Skin epidermis (tissue), 12 donors: Measurements from ENCODE around the gene GOLGA6C.
"Not testable (repeated sequence)": the region's sequence is repeated elsewhere in the genome, so short reads cannot be mapped to it uniquely, and the experiment has no call there.

Experiments used
- H3K27ac ChIP-seq, 21 experiments: fragments of 200-600 bp; sonication (generic) in 11 of 21; one replicate each; pipeline ENCODE4 v1.5.0; 2020; ENCODE audit warnings: mild to moderate bottlenecking in 3 of 21, inconsistent platforms in 2 of 21, moderate library complexity in 2 of 21
- H3K4me3 ChIP-seq, 7 experiments: fragments of 200-600 bp; sonication (generic) in 2 of 7; one replicate each; pipeline ENCODE4 v1.5.0; 2020; ENCODE audit warnings: inconsistent platforms in 2 of 7, mild to moderate bottlenecking in 2 of 7, moderate library complexity in 1 of 7

Gene GOLGA6C

GRCh38 chr15:75245741-75246140 is 12.4 kb upstream of the GOLGA6C start:
- H3K27ac ChIP-seq, result not testable (repeated sequence)

GRCh38 chr15:75248991-75249390 is 9.1 kb upstream of the GOLGA6C start:
- not testable (repeated sequence) for H3K4me3 ChIP-seq, H3K27ac ChIP-seq

More at GRCh38 chr15:75245741-75246140, 12.4 kb upstream of the GOLGA6C start:
- not testable (repeated sequence) for H3K4me3 ChIP-seq

DNA sequence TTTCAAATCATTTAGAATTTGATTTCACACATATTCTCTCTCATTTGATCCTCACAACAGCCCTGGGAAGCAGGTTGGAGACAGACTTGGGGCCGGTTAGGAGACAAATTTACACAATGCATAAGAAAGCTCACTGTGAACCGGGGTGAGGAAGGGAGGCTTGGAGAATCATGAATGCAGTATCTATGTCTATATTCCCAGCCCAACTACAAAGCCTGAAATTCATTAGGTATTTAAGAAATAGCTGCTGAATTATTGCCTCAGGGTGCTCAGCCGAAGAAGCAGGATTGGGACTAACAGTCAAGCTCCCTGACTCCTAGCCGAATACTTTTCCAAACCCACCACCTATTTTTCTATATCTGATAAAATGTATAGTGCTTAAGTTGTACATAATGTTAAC is 8.4 kb upstream of the GOLGA6C start:
- Histone ChIP-seq H3K27ac (no peak overlapping the region), H3K4me3 (no peak overlapping the region)

DNA sequence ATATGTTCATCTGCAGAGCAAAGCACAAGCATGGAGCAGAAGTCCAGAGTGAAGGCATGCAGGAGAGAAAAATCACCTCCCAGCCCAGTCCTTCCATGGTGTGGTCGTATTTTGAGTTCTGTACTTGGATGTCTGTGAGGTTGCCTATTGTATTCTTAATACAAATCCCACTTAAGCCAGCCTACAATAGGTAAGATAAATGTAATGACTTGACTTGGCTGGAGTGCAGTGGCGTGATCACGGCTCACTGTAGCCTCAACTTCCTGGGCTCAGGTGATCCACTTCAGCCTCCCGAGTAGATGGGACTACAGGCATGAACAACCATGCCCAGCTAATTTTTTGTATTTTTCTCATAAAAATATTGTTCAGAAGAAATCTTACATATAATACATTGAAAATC is 6.8 kb upstream of the GOLGA6C start:
- H3K4me3 ChIP-seq, H3K27ac ChIP-seq: not testable (repeated sequence)

GRCh38 chr15:75252285-75252684 is 5.8 kb upstream of the GOLGA6C start:
- not testable (repeated sequence) for H3K27ac ChIP-seq, H3K4me3 ChIP-seq

DNA sequence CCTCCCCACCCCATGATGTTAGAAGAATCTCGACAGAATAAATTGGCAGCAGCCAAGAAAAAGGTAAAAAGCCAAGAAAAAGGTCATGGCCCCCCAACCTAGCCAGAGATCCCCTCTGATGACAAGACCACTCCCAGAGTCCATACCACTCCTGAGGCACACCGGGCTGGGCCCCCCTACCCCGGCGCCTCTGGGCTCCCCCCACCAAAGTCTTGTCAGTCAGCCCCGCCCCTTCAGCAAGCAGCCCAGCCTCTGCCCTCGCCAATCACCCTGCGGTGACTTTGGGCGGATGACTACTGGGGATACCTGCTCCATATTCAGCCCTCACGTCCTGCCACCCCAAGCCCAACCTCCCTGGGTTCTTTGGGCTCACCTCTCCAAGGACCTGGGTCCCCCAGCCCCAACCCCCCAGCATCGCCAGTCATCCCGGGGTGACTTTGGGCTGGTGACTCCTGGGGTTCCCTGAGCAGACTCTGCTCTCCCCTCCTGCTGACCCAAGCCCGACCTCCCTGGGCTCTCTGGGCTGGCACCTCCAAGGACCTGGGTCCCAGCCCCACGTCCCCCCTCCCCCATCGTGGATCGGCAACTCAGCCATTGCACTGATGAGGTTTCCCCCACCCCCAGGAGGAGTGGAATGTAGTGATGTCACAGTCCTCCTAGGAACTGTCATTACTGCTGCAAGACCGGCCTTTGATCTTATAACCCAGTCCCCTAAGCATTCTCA is 648 bp downstream of the GOLGA6C start:
- not testable (repeated sequence) for H3K4me3 ChIP-seq, H3K27ac ChIP-seq

DNA sequence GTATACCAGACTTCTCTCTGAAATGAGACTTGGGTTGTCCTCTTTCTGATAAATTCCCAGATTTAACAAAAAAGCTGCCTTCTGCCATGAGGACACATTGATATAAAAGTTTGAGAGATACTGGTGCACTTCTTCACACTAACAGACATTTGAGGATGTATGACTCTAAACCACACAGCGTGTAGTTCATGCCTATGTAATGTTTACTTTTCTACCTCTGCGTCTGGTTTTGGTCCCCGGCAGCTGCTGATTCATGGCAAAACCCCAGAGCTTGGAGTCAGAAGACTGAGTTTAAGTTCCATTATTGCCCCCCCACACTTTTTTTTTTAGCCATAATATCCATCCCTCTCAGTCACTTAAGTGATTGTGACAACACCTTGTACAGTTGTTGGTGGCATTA is 1.7 kb downstream of the GOLGA6C start:
- not testable (repeated sequence) for H3K27ac ChIP-seq, H3K4me3 ChIP-seq

DNA sequence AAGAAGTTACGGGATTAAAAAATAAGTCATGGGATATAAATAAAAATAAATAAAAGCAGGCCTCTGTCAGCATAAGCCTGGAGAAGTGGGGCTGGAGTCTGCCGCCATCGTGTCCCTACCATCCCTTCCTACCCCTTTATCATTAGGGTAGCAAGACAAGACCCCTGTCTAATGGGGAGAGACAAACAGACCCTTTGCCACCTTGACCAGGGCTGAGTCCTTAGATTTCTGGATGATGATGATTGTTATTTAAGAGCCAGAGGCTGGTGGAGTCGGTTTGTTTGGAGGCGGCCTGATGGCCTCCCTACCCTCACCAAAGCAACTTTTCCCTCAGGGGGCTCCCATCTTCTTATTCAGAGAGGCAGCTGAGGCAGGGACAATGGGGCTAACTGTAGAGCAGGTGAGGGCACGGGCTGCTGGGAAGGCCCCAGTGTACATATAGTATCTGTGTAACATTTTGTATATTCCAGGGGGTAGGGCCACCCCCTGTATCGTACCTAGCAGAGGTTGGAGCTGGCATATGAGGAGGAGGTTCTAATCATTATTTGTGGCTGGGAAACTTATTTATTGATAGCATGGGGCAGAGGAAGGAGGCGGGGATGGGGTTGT is 15.7 kb downstream of the GOLGA6C start:
- not testable (repeated sequence) for H3K4me3 ChIP-seq, H3K27ac ChIP-seq

GRCh38 chr15:75274509-75275107 is 16.5 kb downstream of the GOLGA6C start:
- not testable (repeated sequence) for H3K27ac ChIP-seq, H3K4me3 ChIP-seq

- not testable (repeated sequence) for H3K27ac ChIP-seq, H3K4me3 ChIP-seq
Measured at GRCh38 chr15:75275617-75276016, 17.5 kb downstream of the GOLGA6C start.

DNA sequence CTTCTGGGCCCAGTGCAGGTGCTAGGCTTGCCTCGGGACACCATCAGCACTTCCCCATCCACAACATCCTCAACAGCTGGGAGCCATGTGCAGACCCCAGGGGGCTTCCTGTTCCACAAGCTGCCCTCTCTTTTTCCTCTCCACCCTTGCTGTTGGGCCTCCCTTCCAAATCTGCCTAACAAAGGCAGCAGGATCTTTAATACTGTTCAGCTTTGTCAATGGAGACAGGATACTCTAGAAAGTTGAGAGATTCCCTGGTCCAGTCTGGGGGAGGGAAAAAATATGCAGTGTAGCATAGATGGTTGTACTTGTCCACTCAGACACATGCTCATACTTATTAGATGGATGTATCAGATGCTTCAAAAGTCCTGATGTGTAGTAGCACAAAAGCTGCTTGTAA is 20.4 kb downstream of the GOLGA6C start:
- not testable (repeated sequence) for H3K4me3 ChIP-seq, H3K27ac ChIP-seq

DNA sequence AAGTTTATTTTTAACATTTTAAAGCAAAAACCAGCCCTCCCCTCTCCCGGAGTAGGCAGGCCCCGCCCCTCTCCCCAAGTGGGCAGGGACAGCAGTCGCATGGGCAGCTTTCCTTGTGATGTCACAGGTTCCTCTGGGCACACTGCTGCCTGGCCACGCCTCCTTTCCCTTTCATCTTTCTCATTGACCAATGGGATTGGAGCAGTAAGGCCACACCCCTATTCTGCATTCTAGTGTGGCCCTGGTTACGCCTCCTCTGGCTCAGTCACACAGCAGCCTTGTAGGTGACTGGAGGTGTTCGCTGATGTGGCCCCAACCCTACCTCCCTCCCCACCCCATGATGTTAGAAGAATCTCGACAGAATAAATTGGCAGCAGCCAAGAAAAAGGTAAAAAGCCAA is 24.4 kb downstream of the GOLGA6C start, which contains the start of gene GOLGA6D:
Gene GOLGA6D, plus strand, starts transcription at position 264 of the 400 bp plus-strand sequence. Its CDS starts 41 bp downstream, at position 305.
- not testable (repeated sequence) for H3K27ac ChIP-seq, H3K4me3 ChIP-seq

DNA sequence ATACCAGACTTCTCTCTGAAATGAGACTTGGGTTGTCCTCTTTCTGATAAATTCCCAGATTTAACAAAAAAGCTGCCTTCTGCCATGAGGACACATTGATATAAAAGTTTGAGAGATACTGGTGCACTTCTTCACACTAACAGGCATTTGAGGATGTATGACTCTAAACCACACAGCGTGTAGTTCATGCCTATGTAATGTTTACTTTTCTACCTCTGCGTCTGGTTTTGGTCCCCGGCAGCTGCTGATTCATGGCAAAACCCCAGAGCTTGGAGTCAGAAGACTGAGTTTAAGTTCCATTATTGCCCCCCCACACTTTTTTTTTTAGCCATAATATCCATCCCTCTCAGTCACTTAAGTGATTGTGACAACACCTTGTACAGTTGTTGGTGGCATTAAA is 26.0 kb downstream of the GOLGA6C start:
- H3K27ac ChIP-seq, H3K4me3 ChIP-seq: not testable (repeated sequence)

GRCh38 chr15:75293660-75294059 is 35.5 kb downstream of the GOLGA6C start:
- not testable (repeated sequence) for H3K4me3 ChIP-seq, H3K27ac ChIP-seq

- not testable (repeated sequence) for H3K27ac ChIP-seq
Measured at GRCh38 chr15:75298541-75299310, 40.6 kb downstream of the GOLGA6C start.

DNA sequence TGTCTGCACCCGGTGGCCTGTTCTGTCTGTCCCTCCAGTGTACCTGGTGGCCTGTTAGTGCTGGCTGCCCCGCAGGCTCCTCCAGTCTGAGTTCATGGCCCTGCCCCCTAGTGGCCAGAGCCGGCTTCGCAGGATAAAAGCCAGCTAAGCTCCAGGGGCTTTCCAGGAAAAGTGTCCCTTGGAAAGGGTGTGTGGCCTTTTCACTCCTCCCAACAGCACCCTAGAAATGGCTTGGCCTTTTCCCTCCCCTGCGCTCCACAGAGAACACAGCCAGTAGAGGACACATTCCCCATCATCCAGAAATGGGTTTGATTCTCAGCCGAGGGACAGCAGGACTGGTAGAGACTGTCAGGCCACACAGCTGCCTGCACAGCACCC is 41.2 kb downstream of the GOLGA6C start:
- not testable (repeated sequence) for H3K27ac ChIP-seq, H3K4me3 ChIP-seq

More at GRCh38 chr15:75298541-75299310, 40.6 kb downstream of the GOLGA6C start:
- H3K4me3 ChIP-seq, result not testable (repeated sequence)

- H3K4me3 ChIP-seq, H3K27ac ChIP-seq: not testable (repeated sequence)
Measured at GRCh38 chr15:75300026-75300425, 41.9 kb downstream of the GOLGA6C start.

- H3K4me3 ChIP-seq, result no peak overlapping the region
- no peak overlapping the region for H3K27ac ChIP-seq
Measured at GRCh38 chr15:75302318-75302717, 44.2 kb downstream of the GOLGA6C start.

DNA sequence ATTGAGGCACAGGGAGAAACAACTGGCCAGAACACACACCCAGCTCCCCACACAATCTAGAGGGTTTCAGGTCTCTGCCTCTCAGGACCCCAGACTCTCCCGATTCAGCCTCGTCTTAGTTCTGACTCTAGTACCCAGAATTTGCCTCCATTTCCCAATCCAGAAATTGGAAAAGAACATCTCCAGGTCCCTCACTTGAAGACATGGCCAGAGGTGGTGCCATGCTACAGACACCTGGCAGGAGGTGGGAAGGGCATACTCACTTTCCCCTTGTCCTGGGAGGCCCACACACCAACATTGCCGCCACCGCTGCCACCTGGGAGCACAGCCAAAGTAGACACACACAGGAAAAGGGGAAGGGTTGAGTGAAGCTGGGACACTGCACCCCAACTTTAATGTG is 44.6 kb downstream of the GOLGA6C start:
- H3K4me3 ChIP-seq, H3K27ac ChIP-seq: not testable (repeated sequence)

GRCh38 chr15:75306188-75306587 is 48.1 kb downstream of the GOLGA6C start:
- H3K27ac ChIP-seq, result no peak overlapping the region
- no peak overlapping the region for H3K4me3 ChIP-seq
